Right lobe of liver (tissue), 4 donors: ENCODE measurements around the gene ACIN1.

Experiments
- POLR2A ChIP-seq: fragments of 450-650 bp; IDR thresholded peaks from one replicate; pipeline ENCODE4 v1.6.1; 2017; ENCODE audit warnings: antibody characterized with exemption, mild to moderate bottlenecking
- TF ChIP-seq, protein P1 (sequence below), 4 donors: fragments of 200-600 bp in 3 of 4; fragments of 450-650 bp in 1 of 4; IDR thresholded peaks; one replicate each; pipeline versions ENCODE4 v1.5.1 to v1.8.0; 2016 to 2022; ENCODE audit warnings: antibody characterized with exemption in 4 of 4, mild to moderate bottlenecking in 2 of 4
- donor health status: DM: no; HTN: no; CAD: no.
- donor health status: DM: no; HTN: no; CAD: no.
- donor health status: DM: no; HTN: yes; CAD: no.

- TF ChIP-seq, protein P1, sequence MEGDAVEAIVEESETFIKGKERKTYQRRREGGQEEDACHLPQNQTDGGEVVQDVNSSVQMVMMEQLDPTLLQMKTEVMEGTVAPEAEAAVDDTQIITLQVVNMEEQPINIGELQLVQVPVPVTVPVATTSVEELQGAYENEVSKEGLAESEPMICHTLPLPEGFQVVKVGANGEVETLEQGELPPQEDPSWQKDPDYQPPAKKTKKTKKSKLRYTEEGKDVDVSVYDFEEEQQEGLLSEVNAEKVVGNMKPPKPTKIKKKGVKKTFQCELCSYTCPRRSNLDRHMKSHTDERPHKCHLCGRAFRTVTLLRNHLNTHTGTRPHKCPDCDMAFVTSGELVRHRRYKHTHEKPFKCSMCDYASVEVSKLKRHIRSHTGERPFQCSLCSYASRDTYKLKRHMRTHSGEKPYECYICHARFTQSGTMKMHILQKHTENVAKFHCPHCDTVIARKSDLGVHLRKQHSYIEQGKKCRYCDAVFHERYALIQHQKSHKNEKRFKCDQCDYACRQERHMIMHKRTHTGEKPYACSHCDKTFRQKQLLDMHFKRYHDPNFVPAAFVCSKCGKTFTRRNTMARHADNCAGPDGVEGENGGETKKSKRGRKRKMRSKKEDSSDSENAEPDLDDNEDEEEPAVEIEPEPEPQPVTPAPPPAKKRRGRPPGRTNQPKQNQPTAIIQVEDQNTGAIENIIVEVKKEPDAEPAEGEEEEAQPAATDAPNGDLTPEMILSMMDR (IDR thresholded peaks at IDR 0.05): peak; percentile 100
- no peak for TF ChIP-seq POLR2A
Measured at GRCh38 chr14:23120541-23121251, 25.8 kb upstream of the ACIN1 start.
